ENCODE results near the gene HMCN2.

GRCh38 chr9:130311408-130312140 lies 46.0 kb downstream of the HMCN2 start:
- TF ChIP-seq POLR2A (IDR thresholded peaks at IDR 0.05) (no peak), CTCF (IDR thresholded peaks at IDR 0.05) (no peak)

Data from uterus (tissue), 2 donors.